PC-3 (cell line): ENCODE results near the gene TMEM164. TPM values are rescaled to one million over a fixed set of nuclear protein-coding genes. Genes with fewer than 3 reads are reported as not detected.

Source experiments
- ATAC-seq: fragments of 200-7000 bp; cut with Tn5 transposase; 2 replicates; pipeline ENCODE4 v1.9.1; 2020; ENCODE audit warnings: mild to moderate bottlenecking, moderate library complexity
- BruUV-seq: library from RNA; stranded (reverse); fragments of 400-500 nt; replicated peaks from 2 replicates; lab custom pipeline; 2021; lab: Mats Ljungman, UMichigan
- CTCF ChIA-PET: fragments of 300-600 bp; sonication (Branson Sonifier 250); formaldehyde crosslinking; loops from one replicate; lab custom pipeline; 2022; ENCODE audit warnings: antibody characterized with exemption; lab: Charles Lee
- POLR2A ChIA-PET: fragments of 300-600 bp; sonication (Branson Sonifier 250); formaldehyde crosslinking; loops from one replicate; lab custom pipeline; 2022; ENCODE audit warnings: antibody characterized with exemption; ENCODE audit not compliant: unreplicated experiment; lab: Charles Lee
- DNase-seq: peaks from one replicate; pipeline ENCODE4 v3.0.0-alpha.2; 2015
- H2AFZ ChIP-seq: fragments of 300-600 bp; sonication (generic); 2 replicates; pipeline ENCODE4 v1.6.0; 2016; ENCODE audit warnings: antibody characterized with exemption, low read length
- H3F3A ChIP-seq: fragments of 300-600 bp; sonication (generic); one replicate; pipeline ENCODE4 v1.6.0; 2017; ENCODE audit warnings: antibody characterized with exemption, low read length, control low read depth, mild to moderate bottlenecking; ENCODE audit not compliant: unreplicated experiment
- H3K27ac ChIP-seq: fragments of 300-600 bp; sonication (generic); 2 replicates; pipeline ENCODE4 v1.5.1; 2016; ENCODE audit warnings: mild to moderate bottlenecking, low read length
- H3K27me3 ChIP-seq: fragments of 300-600 bp; sonication (generic); 2 replicates; pipeline ENCODE4 v1.6.1; 2016; ENCODE audit warnings: low read length, mixed read lengths
- H3K36me3 ChIP-seq: fragments of 300-600 bp; sonication (generic); 2 replicates; pipeline ENCODE4 v1.6.1; 2016; ENCODE audit warnings: low read depth, mixed run types, low read length, mixed read lengths
- H3K4me1 ChIP-seq: fragments of 300-600 bp; sonication (generic); 2 replicates; pipeline ENCODE4 v1.5.1; 2016; ENCODE audit warnings: low read length; ENCODE audit not compliant: insufficient read depth
- H3K4me2 ChIP-seq: fragments of 300-600 bp; sonication (generic); 2 replicates; pipeline ENCODE4 v1.6.0; 2016; ENCODE audit warnings: low read length
- H3K4me3 ChIP-seq: fragments of 300-600 bp; sonication (generic); 2 replicates; pipeline ENCODE4 v1.5.1; 2016; ENCODE audit warnings: mild to moderate bottlenecking, low read length, mixed read lengths
- H3K79me2 ChIP-seq: fragments of 300-600 bp; sonication (generic); 2 replicates; pipeline ENCODE4 v1.6.1; 2017; ENCODE audit warnings: low read length, mixed read lengths
- H3K9ac ChIP-seq: fragments of 300-600 bp; sonication (generic); 2 replicates; pipeline ENCODE4 v1.6.0; 2016; ENCODE audit warnings: mild to moderate bottlenecking, low read length
- H3K9me2 ChIP-seq: fragments of 300-600 bp; sonication (generic); replicated peaks from 2 replicates; pipeline ENCODE4 v1.6.1; 2016; ENCODE audit warnings: mixed run types, low read length, mixed read lengths
- H3K9me3 ChIP-seq: fragments of 300-600 bp; sonication (generic); 2 replicates; pipeline ENCODE4 v1.6.1; 2016; ENCODE audit warnings: low read length, mixed read lengths
- H4K20me1 ChIP-seq: fragments of 300-600 bp; sonication (generic); 2 replicates; pipeline ENCODE4 v1.6.1; 2016; ENCODE audit warnings: low read length, mixed read lengths
- EZH2 ChIP-seq: fragments of 300-600 bp; sonication (generic); IDR thresholded peaks from one replicate; pipeline ENCODE4 v1.6.1; 2017; ENCODE audit warnings: antibody characterized with exemption, mild to moderate bottlenecking, low read length; ENCODE audit not compliant: unreplicated experiment
- EZH2phosphoT487 ChIP-seq: fragments of 300-600 bp; sonication (generic); IDR thresholded peaks from 2 replicates; pipeline ENCODE4 v1.6.1; 2018; ENCODE audit warnings: mild to moderate bottlenecking, antibody characterized with exemption, low read length, borderline replicate concordance
- intact Hi-C: fragments of 100-400 bp; cut with micrococcal nuclease; formaldehyde crosslinking; loops from 2 replicates; pipeline ENCODE4 v1.9.0; 2023
- total RNA-seq: library from RNA; depleted of rRNA; stranded (reverse); fragments of >200 nt; gene quantifications from 2 replicates; pipeline ENCODE4 v1.2.3, GENCODE V29; 2014
- TF ChIP-seq, protein P1 (sequence below): fragments of 300-600 bp; sonication (generic); conservative IDR thresholded peaks from 2 replicates; pipeline ENCODE4 v1.5.1; 2017; ENCODE audit warnings: antibody characterized with exemption, low read depth, mild to moderate bottlenecking, low read length

Gene TMEM164
- total RNA-seq, 1 experiment from 2014 or later: 26.6 TPM

DNA sequence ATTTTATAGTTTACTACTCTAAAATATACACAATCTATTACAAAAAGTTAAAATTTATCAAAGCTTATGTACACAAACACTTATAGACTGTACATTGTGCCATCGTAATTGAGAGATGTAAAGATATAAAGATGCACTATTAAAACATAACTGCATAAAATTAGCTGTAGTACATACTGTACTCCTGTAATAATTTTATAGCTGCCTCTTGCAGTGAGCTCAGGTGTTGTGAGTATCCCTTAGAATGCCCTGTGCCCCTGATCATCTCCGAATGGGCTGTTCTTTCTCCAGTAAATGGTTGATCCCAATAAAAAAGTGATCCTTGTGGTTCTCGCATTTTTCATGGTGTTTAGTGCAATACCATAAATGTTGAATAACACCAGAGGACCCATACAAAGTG, 101.2 kb downstream of the TMEM164 start:
- TF ChIP-seq, protein P1, sequence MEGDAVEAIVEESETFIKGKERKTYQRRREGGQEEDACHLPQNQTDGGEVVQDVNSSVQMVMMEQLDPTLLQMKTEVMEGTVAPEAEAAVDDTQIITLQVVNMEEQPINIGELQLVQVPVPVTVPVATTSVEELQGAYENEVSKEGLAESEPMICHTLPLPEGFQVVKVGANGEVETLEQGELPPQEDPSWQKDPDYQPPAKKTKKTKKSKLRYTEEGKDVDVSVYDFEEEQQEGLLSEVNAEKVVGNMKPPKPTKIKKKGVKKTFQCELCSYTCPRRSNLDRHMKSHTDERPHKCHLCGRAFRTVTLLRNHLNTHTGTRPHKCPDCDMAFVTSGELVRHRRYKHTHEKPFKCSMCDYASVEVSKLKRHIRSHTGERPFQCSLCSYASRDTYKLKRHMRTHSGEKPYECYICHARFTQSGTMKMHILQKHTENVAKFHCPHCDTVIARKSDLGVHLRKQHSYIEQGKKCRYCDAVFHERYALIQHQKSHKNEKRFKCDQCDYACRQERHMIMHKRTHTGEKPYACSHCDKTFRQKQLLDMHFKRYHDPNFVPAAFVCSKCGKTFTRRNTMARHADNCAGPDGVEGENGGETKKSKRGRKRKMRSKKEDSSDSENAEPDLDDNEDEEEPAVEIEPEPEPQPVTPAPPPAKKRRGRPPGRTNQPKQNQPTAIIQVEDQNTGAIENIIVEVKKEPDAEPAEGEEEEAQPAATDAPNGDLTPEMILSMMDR: no peak
- TF ChIP-seq EZH2phosphoT487: no peak
- TF ChIP-seq EZH2: no peak
- ChIA-PET CTCF (no interaction called here), POLR2A (no interaction called here)
- H3K4me2 ChIP-seq: no peak overlapping the region
- no peaks in the 10 kb centered on the region for H4K20me1 ChIP-seq
- H3K36me3 ChIP-seq: no peaks in the 10 kb centered on the region
- no peaks in the 10 kb centered on the region for H3K27me3 ChIP-seq
- no peak overlapping the region for H3K4me3 ChIP-seq
- no peaks in the 10 kb centered on the region for H3K4me1 ChIP-seq
- H3F3A ChIP-seq: no peaks in the 10 kb centered on the region
- no peaks in the 10 kb centered on the region for H3K9me3 ChIP-seq
- H2AFZ ChIP-seq: no peak overlapping the region
- H3K27ac ChIP-seq: no peak overlapping the region
- DNase-seq: no peak
- no TSS peak for BruUV-seq
- no peaks in the 10 kb centered on the region for H3K9me2 ChIP-seq
- intact Hi-C loops: no loop called here
- no peaks in the 10 kb centered on the region for H3K79me2 ChIP-seq
- ATAC-seq: no peak
- H3K9ac ChIP-seq: no peak overlapping the region

DNA sequence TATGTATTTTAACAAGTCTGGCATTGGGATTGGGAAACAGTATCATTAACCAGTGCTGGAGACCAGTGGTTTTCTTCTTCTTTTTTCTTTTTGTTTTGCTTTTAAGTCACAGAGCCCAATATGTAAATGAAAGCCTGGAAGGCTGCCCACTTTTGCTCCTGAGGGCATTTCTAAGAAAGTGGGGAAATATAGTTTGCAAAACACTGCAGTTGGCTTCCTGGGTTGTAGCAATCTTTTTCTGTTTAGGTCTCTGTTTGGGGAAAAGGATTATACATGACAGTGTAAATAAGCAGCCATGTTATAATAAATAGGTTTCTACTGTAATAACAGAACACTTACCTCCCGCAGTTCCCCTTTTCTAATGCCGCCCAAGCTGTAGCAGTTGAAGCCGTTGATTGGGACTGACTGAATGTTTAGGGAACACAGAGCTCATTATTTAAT, 105.5 kb downstream of the TMEM164 start:
- no peaks in the 10 kb centered on the region for H3K9me3 ChIP-seq
- no peak overlapping the region for H3K27ac ChIP-seq
- H3K4me3 ChIP-seq: no peak overlapping the region
- ChIA-PET CTCF (no interaction called here), POLR2A (no interaction called here)
- ATAC-seq: no peak
- no peaks in the 10 kb centered on the region for H3K79me2 ChIP-seq
- H3K36me3 ChIP-seq: no peaks in the 10 kb centered on the region
- no peak overlapping the region for H3K4me2 ChIP-seq
- no peak overlapping the region for H3K9ac ChIP-seq
- no peaks in the 10 kb centered on the region for H3F3A ChIP-seq
- BruUV-seq: no TSS peak
- DNase-seq: no peak
- H4K20me1 ChIP-seq: no peaks in the 10 kb centered on the region
- no peak overlapping the region for H2AFZ ChIP-seq
- no peaks in the 10 kb centered on the region for H3K27me3 ChIP-seq
- intact Hi-C loops: no loop called here
- no peaks in the 10 kb centered on the region for H3K4me1 ChIP-seq
- H3K9me2 ChIP-seq: no peaks in the 10 kb centered on the region
- no peak for TF ChIP-seq EZH2phosphoT487
- TF ChIP-seq EZH2: no peak
- TF ChIP-seq, protein P1: no peak

DNA sequence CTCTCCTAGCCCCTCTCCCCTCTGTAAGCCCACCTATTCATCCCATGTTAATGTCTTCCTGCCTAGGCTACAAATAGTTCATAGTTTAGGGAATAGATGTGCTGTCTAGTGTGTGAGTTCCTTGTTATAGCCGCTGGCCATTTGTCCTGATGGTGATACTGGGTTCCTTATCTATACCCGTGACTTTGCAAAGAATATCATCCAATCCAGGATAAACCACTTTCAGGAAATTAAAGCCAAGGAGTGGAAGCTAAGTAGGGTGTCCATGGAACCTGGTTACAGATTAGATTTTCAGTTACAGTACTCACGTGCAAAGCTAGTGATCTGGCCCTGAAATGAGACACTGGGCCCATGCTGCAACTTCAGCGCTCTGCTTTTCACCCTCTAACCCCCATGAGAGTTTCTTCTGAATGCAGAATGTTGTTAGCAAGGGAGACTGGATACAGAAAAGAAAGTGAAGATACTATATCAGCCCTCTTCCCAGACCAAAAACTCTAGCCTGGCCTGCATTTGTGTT, 111.4 kb downstream of the TMEM164 start:
- H3K79me2 ChIP-seq: no peaks in the 10 kb centered on the region
- DNase-seq (no peak), ATAC-seq (no peak)
- H3K9me2 ChIP-seq: no peaks in the 10 kb centered on the region
- no peaks in the 10 kb centered on the region for H4K20me1 ChIP-seq
- POLR2A ChIA-PET: no interaction called here
- CTCF ChIA-PET: no interaction called here
- BruUV-seq: no TSS peak
- no peak overlapping the region for H3K4me2 ChIP-seq
- intact Hi-C loops: no loop called here
- TF ChIP-seq, protein P1: no peak
- no peak overlapping the region for H2AFZ ChIP-seq
- no peaks in the 10 kb centered on the region for H3K9me3 ChIP-seq
- no peaks in the 10 kb centered on the region for H3K27me3 ChIP-seq
- H3F3A ChIP-seq: no peaks in the 10 kb centered on the region
- no peak overlapping the region for H3K4me3 ChIP-seq
- no peaks in the 10 kb centered on the region for H3K36me3 ChIP-seq
- H3K9ac ChIP-seq: no peak overlapping the region
- H3K4me1 ChIP-seq: no peaks in the 10 kb centered on the region
- no peak overlapping the region for H3K27ac ChIP-seq
